GM19438 (cell line): ENCODE results near the gene PNPLA8.

Experiments
- ATAC-seq: cut with Tn5 transposase; IDR thresholded peaks from one replicate; pipeline ENCODE4 v1.9.1; 2021; ENCODE audit warnings: low read depth; ENCODE audit not compliant: unreplicated experiment

Gene PNPLA8

GRCh38 chr7:108449521-108449920 is 76.4 kb downstream of the PNPLA8 start:
- ATAC-seq: no peak

- no peak for ATAC-seq
Observed at GRCh38 chr7:108448584-108449505, 77.1 kb downstream of the PNPLA8 start.

GRCh38 chr7:108442039-108442568 is 83.8 kb downstream of the PNPLA8 start:
- ATAC-seq: no peak

- ATAC-seq: no peak
Observed at GRCh38 chr7:108441392-108441955, 84.5 kb downstream of the PNPLA8 start.

GRCh38 chr7:108440613-108441012 is 85.3 kb downstream of the PNPLA8 start:
- ATAC-seq: no peak

GRCh38 chr7:108436906-108437305 is 89.0 kb downstream of the PNPLA8 start:
- no peak for ATAC-seq

- no peak for ATAC-seq
Observed at GRCh38 chr7:108434010-108434409, 91.9 kb downstream of the PNPLA8 start.

- no peak for ATAC-seq
Observed at GRCh38 chr7:108431099-108431498, 94.8 kb downstream of the PNPLA8 start.

GRCh38 chr7:108430664-108431063 is 95.3 kb downstream of the PNPLA8 start:
- no peak for ATAC-seq

GRCh38 chr7:108427766-108428165 is 98.2 kb downstream of the PNPLA8 start:
- ATAC-seq: no peak

- no peak for ATAC-seq
Observed at GRCh38 chr7:108425714-108426275, 100.1 kb downstream of the PNPLA8 start.

- ATAC-seq: no peak
Observed at GRCh38 chr7:108424013-108424412, 101.9 kb downstream of the PNPLA8 start.

- no peak for ATAC-seq
Observed at GRCh38 chr7:108423089-108423989, 102.6 kb downstream of the PNPLA8 start.

GRCh38 chr7:108421720-108422331 is 104.1 kb downstream of the PNPLA8 start:
- ATAC-seq: no peak
